Stimulated activated CD8-positive, alpha-beta memory T cell treated with anti-CD3 and anti-CD28 coated beads, Interleukin-7, amount 100 ng/mL, for 48 hours (primary cell): ENCODE measurements around the gene FMN2.
"Not testable (repeated sequence)": the region's sequence is repeated elsewhere in the genome, so short reads cannot be mapped to it uniquely, and the experiment has no call there.

Source experiments
- DNase-seq, 2 donors: peaks; one replicate each; pipeline ENCODE4 v3.0.0-alpha.2; 2020; ENCODE audit warnings: low read depth in 1 of 2; ENCODE audit errors: extremely low read depth in 1 of 2

The FMN2 gene

DNA sequence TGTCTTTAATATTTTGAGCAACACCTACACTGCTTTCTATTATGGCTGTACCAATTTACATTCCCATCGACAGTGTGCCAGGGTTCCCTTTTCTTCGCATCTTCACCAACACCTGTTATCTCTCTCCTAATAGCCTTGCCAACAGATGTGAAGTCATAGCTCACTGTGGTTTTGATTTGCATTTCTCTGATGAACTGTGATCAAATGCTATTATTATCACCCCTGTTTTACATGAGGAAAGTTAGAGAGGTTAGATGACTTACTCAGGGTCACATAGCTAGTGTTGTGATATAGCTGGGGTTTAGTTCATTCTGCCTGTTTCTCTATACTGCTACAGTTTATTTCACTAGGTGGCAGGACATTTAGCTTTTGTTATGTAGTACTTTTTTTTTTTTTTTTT is 204.1 kb downstream of the FMN2 start:
- DNase-seq, result no peak

DNA sequence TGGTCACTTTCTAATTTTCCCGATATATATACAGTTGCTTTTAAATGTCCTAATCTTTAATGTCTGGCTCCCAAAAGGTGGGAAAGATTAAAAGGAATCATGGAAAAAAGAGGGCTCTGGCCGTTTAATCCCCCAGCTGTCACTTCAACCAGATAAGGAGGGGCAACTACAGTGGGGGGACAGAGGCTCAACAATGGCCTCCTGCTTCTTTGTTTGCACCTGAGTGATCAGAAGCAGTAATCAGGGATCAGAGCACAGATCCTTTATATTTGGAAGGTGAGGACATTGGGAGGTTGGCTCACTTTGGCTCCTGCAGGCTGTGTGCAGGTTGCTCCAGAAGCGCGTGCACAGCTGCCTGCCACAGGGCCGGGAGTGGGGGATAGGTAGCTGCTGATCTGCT is 212.8 kb downstream of the FMN2 start:
- DNase-seq, result no peak

DNA sequence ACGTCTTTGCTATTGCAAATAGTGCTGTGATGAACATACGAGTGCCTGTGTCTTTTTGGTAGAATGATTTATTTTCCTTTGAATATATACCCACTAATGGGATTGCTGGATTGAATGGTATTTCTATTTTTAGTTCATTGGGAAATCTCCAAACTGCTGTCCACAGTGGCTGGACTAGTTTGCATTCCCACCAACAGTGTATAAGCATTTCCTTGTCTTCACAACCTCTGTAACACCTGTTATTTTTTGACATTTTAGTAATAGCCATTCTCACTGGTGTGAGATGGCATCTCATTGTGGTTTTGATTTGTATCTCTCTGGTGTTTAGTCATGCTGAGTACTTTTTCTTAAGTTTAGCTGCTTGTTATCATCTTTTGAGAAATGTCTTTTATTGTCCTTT is 215.0 kb downstream of the FMN2 start:
- no peak for DNase-seq

DNA sequence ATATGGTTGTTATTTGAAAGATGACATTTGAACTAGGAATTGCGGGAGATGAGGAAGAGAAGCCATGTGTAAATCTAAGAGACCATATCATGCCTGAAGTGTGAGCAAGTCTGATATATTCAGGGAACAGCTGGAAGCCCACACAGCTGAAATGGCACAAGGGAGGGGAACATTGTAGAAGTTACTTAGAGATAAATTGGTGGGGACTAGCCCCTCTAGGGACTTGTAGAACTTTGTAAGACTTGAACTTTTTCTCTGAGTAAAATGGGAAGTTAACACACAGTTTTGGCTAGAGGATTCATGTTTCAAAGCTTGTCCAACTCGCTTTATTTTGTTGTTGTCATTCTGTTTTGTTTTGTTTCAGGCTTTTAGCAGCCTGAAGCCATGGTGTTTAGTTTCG is 216.4 kb downstream of the FMN2 start:
- DNase-seq, result no peak

DNA sequence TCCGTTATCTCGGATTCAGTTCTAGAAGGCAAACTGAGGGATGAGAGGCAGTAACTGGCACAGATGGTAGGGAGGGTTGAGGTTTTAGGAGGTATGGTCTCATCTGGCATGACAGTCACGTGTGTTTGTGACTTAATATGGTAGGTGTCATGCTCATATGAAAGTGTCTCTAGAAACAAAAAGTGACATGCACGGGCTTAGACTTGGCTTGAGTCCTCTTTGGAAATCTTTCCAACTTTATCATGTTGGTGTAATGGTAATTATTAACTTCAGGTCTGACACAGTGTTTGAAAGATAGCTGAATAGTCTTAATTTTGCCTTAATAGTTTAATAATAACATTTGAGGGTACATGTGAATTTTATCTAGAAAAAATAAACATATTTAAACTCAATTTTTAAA is 218.1 kb downstream of the FMN2 start:
- no peak for DNase-seq

DNA sequence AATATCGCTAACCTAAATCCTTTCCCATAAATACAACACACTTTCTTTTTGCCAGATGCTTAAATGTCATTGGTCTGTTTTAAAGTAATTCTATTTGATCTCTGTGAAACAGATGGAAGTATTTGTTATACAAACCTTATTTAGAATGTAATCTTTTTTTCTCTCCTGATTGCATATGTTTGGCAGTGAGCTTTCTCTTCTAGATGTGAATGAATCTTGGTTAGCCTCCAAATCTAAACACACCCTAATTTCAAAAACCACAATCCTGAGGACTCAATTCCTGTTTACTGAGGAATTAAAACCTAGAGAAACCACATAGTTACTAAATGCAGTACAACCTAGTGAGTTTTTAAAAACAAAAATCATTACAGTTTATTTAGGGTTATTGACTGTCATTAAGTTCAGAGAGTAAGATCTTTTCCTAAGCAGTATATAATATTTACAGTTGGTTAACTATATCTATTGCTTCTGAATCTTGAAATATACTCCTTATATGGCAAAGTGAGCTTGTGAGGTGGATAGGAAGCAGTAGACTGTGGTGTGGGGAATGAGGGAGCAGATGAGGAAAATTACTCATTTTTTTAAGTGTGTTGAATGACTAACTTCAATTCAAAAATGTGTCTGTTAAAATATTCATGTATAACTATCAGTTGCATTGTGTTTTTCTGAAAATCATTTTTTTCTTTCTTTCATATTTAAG is 218.7 kb downstream of the FMN2 start:
- no peak for DNase-seq

DNA sequence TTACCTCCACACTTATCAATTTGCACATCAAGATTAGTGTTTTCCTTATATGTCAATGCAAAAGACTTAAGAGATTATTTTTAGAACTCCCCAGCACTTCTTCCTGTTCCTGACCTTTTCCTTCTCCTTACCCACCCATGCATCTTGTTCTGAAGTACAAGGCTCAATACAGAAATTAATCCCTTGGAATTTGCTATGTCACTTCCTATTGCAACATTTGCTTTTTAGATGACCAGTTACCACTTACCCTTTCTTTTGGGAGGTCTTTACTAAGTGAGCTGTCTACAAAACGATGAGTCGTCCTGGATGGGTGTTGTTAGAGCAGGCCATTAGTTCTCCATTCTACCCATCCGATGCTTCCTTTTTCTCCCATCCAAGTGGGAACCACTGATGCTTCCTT is 221.2 kb downstream of the FMN2 start:
- DNase-seq, result no peak

DNA sequence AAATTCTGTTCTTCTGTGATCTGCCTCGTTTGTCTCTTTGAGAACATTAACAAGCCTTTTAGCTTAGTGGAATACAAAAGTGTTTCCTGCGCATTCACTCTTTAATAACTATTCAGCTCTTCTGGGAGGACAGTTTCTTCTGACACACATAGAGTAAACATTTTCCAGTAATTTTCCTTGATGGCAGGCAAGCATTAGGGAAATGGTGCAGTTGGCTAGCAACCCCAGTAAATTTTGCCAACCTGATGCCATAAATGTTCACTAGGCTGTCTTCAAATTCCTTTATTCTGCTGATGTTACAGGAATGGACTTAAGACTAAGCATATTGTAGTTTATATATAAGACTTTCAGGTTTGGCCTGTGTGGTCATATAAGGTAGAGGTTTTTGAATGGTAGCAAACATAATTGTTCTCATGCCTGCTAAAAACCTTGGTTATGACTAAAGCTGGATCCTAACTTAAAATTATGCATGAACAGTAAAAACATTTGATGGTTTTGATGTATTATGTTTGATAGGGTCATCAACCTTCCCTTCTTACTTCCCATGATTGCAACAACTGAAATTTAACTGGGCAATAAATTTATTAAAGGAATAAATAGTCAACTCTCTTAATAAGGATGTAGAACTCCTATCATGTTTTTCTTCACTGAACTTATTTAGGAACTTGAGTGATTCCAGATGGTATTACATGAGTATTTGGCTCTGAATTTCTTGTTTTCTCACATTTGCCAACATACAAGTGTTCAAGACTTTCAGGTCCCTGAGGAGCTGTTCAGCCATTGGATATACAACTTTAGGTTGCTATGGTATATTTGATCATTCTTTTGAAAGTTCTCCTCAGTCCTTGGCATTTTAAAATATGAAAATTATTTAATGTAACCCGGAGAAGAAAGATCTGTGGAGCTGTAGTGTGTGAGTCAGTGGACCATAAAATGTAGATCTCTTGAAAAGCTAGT is 223.4 kb downstream of the FMN2 start:
- no peak for DNase-seq

DNA sequence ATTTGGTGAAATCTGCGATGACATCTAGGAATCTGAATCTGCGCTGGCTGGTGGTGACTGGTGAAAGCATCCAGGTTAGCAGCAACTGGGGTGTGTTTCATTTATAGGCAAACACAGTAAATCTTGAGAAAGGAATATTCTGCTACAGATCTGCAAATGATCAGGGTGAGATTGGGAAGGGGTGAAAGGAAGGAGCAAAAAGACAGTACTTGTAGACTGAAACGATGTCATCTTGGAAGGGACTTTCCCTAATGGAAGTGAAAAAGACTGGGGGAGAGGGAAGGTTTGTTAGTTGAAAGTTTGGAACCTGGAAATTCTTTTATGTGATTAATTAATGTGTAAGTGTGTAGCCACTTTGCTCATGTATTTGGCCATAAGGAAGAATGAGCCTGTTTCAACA is 228.3 kb downstream of the FMN2 start:
- no peak for DNase-seq

DNA sequence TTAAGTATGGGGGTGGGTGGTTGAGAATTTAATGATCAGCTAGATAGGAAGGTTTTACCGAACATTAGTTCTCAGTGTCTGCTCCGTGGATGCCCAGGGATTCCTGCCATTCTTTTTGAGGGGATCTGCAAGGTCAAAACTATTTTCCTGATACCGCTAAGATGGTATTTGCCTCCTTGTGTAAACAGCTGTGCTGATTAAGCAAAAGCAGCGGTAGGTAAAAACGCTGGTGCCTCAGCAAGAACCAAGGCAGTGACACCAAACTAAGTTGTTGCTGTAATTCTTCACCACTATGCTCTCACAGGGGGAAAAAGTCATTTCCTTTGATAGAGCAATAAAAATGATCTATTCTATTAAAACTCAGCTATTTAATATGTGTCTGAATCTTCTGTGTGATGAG is 229.0 kb downstream of the FMN2 start:
- DNase-seq, result no peak

DNA sequence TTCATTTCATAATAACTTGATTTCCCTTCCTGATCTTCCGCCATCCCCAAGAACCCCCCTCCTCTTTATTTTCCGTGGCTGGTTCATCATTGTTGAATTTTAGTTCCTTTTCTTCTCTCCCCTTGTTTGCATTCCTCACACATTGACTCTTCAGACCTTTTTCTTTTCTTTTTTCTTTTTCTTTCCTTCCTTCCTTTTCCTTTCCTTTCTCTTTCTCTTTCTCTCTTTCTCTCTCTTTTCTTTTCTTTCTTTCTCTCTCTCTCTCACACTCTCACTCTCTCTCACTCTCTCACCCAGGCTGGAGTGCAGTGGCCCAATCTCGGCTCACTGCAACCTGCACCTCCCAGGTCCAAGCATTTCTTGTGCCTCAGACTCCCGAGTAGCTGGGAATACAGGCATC is 231.3 kb downstream of the FMN2 start:
- no peak for DNase-seq

DNA sequence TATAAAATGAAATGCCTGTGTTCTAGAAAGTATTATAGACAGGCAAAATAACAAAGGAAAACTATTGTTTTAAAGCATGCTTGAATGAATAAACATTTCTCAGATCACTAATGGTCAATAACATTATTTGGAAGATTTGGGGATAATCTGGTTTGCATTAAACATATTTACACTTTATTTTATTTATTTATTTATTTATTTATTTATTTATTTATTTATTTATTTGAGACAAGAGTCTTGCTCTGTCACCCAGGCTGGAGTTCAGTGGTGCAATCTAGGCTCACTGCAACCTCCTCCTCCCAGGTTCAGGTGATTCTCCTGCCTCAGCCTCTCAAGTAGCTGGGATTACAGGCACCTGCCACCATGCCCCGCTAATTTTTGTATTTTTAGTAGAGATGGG is 236.7 kb downstream of the FMN2 start:
- DNase-seq, result not testable (repeated sequence)

DNA sequence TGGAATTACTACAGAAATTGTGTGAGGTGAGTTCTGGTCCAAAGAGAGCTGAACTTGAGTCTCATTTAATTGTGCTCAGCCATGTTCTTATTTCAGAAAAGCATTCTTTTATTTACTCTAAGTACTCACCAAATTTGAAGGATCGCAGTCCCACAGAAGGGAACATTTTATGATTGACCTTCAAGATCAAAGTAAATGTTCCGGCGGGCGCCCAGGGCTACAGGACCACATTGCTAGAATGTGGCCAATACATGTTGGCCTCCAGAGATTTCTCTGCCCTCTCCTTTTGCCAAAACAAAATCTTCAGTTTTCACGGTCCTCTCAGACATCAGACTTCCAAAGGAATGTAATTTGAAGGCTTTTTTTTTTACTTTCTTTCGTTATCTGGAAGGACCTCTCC is 237.8 kb downstream of the FMN2 start:
- DNase-seq, result no peak

DNA sequence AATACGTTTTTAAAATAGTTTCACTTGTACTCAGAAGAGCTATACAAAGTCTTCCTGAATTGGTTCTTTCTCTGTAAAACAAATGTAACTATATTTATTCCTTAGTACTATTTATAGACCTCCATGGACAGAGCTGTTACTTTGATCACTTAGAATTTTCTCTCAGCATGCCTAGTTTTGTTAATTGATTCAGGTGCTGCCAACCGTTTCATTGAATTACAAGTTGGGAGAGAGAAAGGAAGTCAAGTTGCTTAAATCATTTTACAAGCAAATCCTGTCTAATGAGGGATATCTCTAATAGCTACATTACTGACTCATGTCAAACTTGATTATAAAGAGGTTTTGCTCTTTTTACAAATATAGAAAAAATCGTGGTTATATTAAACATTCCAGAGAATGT is 241.0 kb downstream of the FMN2 start:
- no peak for DNase-seq

DNA sequence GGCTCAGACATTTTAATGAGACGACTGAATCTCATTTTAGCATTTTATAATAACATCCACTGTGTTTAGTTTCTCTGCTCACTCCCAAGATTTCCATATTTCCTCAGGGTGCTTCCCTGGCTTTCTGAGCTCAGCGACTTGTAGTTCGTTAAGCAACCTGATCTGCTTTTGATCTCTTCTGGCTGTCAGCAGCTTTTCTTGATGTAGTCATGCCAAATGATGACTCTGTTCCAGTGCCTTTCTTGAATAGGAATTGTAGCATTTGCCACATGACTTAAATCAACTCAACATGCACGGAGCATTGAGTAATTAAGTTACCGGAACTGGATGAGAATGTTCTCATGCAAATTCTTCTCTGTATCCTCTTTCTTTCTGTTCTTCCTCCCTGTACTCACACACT is 246.1 kb downstream of the FMN2 start:
- no peak for DNase-seq

DNA sequence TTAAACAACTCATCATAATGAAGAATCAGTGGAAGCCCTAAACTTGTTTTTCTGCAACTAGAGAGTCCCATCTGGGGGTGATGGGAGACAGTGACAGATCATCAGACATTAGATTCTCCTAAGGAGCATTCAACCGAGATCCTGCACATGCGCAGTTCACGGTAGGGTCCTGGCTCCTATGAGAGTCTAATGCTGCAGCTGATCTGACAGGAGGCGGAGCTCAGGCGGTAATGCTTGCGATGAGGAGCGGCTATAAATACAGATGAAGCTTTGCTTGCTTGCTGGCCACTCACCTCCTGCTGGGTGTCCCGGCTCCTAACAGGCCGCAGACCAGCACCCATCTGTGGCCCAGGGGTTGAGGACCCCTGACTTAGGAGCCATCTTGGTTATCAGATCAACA is 247.2 kb downstream of the FMN2 start:
- no peak for DNase-seq

DNA sequence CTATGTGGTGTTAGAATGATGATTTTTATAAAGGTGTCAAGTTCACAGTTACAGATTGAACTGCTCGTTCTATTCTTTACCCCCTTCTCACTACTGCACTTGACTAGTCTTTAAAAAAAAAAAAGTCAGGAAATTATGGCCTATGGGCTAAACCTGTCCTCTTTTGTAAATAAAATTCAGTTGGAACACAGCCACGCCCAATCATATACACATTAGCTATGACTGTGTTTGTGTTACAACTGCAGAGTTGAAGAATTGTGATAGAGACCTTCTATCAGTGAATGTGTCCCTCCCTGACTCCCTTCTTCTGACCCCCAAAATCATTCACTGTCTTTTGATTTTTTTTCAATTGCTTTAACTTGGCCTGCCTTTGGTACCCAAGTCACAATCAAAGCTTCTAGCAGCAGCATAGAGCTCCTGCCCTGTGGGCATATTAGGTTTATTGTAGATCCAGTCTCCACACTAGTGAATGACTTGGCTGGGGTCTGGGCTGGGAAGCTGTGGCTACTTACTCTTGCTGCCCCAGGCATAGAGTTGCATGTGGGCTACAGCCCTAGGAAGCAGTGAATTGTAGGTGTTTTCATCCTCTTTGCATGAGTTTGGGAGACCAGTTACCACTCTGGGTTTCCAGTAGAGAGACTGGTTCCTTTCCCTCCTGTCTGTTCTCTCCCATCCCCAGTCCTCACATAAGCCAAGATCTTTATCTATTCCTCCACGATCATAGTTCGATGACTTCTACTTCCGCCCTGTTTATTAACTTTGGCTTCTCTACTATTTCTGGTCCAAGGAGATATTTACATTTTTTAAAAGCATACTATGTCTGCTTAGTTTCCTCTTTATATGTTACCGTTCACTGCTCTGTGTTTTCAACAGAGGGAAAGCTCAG is 249.9 kb downstream of the FMN2 start:
- DNase-seq, result no peak

DNA sequence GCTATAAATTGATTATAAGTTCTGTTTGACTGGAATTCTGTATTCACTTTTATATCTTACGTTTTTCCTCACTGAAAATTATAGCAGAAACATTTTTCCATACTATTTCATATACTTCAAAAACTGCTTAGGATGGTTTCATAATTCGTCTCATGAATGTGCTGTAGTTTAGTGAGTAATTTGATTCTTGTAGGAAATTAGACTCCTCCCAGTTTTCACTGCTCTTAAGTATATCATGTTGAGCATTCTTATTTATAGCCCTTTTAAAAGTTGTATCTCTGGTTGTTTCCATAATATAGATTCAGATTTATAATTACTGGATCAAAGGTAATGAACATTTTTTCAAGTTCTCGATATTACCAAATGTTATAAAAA is 250.6 kb downstream of the FMN2 start:
- DNase-seq, result no peak

DNA sequence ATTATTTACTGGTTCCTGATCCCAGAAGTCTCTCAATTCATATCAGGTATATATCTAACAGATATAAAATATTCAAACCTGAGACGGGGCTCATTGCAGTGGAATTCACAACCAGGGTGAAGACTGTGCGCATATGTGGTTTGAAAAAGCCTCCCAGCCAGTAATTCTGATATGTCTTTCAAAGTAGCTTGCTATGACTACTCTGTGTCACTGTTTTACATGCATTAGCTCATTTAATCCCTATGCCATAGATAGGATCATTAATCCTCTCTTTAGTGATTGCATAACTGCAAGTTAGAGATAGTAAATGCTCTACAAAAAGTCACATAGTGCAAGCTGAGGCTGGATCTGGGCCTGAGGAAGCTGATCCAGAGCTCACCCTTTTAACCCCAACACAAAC is 251.4 kb downstream of the FMN2 start:
- DNase-seq, result no peak

DNA sequence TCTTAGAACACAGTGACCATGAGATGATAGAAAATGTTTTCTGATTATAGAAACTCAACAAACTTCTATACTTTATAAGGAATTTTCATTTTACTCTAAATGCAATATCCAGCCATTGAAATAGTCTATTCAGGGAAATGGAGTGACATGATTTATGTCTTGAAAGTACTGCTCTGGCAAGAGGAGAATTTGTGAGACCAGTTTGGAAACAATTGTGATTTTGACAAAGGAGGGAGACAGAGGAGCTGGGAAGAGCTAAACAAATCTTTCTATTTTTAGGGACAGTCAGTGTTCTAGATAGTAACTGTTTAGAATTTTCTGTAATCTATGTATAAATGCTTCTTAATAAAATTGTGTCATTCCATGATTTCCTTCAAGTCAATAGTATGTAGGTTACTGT is 252.3 kb downstream of the FMN2 start:
- no peak for DNase-seq

DNA sequence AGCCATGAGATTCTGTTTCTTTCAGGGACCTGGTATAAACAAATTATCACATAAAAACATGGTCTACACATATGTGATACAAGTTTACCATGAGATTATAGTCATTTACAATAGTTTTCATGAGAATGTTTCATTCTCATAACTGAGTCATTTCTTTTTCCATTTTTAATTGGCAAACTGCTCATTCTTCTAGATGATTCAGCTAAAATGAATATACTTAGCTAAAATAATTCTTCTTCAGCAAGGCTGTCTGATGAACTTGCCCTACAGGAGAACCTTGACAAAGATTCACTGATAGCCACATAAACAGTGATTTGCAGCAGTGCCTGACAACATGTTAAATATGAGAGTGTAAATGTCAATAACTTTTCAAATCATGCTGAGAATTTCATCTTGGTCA is 253.2 kb downstream of the FMN2 start:
- DNase-seq, result no peak
